ENCODE data around the gene TSC2.
A peak's percentile ranks its signal among the peaks of the same experiment; 100 is the strongest.
"Not testable (repeated sequence)": the region's sequence is repeated elsewhere in the genome, so short reads cannot be mapped to it uniquely, and the experiment has no call there.

TSC2 gene

DNA sequence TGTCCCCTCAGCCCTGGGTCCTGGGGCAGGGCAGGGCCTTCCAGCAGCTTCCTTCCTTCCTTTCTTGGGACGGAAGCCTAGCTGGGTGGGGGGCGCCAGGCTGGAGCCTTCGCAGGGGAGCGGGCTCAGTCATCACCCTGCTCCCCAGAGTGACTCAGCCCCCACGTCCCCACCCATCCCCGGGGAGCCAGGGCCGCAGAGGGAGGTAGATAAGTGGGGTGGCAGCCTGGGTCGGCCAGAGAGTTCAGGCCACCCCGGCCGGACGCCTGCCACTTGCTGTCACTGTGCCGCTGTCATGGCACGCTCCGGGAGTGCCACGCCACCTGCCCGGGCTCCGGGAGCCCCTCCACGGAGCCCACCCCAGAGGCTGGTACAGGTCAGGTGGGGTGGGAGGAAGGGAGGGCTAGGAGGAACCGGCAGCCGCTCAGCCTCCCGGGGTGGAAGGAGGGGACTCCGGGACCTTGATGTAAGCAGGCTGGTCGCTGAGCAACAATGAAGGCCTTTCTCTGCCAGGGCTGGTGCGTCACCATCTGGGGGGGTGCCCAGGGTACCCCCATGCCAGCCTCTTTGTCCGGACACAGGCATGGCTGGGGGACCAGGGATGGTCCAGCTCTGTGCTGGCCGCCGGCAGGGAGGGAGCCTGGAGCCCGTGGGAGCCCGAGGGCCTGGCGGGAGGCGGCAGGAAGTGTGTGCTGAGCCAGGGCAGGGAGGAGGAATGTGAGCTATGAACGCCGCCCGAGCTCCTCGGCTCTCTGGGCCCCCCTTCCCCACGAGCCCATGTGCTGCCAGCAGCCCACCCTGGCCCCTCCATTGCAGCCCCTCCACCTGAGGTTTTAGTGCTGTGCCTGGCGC is 14.5 kb upstream of the TSC2 start:
- peak overlapping the region; percentile 89 for H3K27ac ChIP-seq (ENCODE audit: low read depth, low read length, severe bottlenecking)
- peaks cover 46% of the 10 kb centered on the region for H3K36me3 ChIP-seq (ENCODE audit: control insufficient read depth, insufficient read depth, low read length)
- whole genome bisulfite sequencing, 2 experiments (ENCODE audit: insufficient coverage in 2 of 2), result 65 to 75% methylated on average over 16 to 17 of the region's 37 CpGs
- H3K4me3 ChIP-seq (ENCODE audit: extremely low read depth, insufficient read depth, low read length, poor library complexity, severe bottlenecking), result no peak overlapping the region
- H3K4me1 ChIP-seq (ENCODE audit: control insufficient read depth, insufficient read depth, low read length, poor library complexity, severe bottlenecking), result peaks cover 47% of the 10 kb centered on the region
- no peaks in the 10 kb centered on the region for H3K9me3 ChIP-seq (ENCODE audit: control insufficient read depth, low read length)

DNA sequence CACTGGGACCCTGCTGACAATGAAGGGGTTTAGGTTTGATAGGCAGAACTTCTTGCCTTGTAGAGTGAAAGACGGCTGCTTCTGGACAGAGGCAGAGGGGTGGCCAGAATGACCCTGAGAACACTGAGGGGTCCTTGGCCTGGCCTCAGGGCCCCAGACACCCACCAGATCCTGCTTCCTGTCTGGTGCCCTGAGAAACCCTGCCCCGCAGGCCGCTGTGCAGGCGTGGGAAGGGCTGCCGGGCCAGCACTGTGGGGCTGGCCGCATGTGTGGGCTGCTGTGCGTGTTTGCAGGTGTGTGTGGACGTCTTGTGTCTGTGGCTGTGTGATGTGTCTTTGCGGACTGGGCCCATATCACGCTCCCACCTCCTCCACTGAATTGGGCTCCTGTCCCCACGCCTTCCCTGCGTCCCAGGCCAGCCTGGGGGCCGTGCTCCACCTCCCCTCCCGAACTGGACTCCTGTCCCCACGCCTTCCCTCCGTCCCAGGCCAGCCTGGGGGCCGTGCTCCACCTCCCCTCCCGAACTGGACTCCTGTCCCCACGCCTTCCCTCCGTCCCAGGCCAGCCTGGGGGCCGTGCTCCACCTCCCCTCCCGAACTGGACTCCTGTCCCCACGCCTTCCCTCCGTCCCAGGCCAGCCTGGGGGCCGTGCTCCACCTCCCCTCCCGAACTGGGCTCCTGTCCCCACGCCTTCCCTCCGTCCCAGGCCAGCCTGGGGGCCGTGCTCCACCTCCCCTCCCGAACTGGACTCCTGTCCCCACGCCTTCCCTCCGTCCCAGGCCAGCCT is 13.7 kb upstream of the TSC2 start:
- not testable (repeated sequence) for H3K4me3 ChIP-seq (ENCODE audit: extremely low read depth, insufficient read depth, low read length, poor library complexity, severe bottlenecking); H3K9me3 ChIP-seq (ENCODE audit: control insufficient read depth, low read length)
- peaks cover 48% of the 10 kb centered on the region for H3K4me1 ChIP-seq (ENCODE audit: control insufficient read depth, insufficient read depth, low read length, poor library complexity, severe bottlenecking)
- H3K27ac ChIP-seq (ENCODE audit: low read depth, low read length, severe bottlenecking), result peak overlapping the region; percentile 89
- peaks cover 44% of the 10 kb centered on the region for H3K36me3 ChIP-seq (ENCODE audit: control insufficient read depth, insufficient read depth, low read length)
- WGBS, 2 experiments (ENCODE audit: insufficient coverage in 2 of 2), result 68 to 90% methylated on average over 1 to 4 of the region's 32 CpGs

- peak overlapping the region; percentile 5 for H3K27ac ChIP-seq (ENCODE audit: low read depth, low read length, severe bottlenecking)
- H3K36me3 ChIP-seq (ENCODE audit: control insufficient read depth, insufficient read depth, low read length), result peaks cover 41% of the 10 kb centered on the region
- WGBS, 2 experiments (ENCODE audit: insufficient coverage in 2 of 2), result 98% methylated on average over 8 of the region's 17 CpGs; no CpG with 5 or more reads in 1 of the 2 experiments
- H3K9me3 ChIP-seq (ENCODE audit: control insufficient read depth, low read length), result no peaks in the 10 kb centered on the region
- H3K4me1 ChIP-seq (ENCODE audit: control insufficient read depth, insufficient read depth, low read length, poor library complexity, severe bottlenecking), result peaks cover 56% of the 10 kb centered on the region
- no peak overlapping the region for H3K4me3 ChIP-seq (ENCODE audit: extremely low read depth, insufficient read depth, low read length, poor library complexity, severe bottlenecking)
Observed at GRCh38 chr16:2034696-2035430, 12.9 kb upstream of the TSC2 start.

- peaks cover 34% of the 10 kb centered on the region for H3K36me3 ChIP-seq (ENCODE audit: control insufficient read depth, insufficient read depth, low read length)
- 77 to 80% methylated on average over 31 to 34 of the region's 34 CpGs for WGBS, 2 experiments (ENCODE audit: insufficient coverage in 2 of 2)
- no peaks in the 10 kb centered on the region for H3K9me3 ChIP-seq (ENCODE audit: control insufficient read depth, low read length)
- H3K4me1 ChIP-seq (ENCODE audit: control insufficient read depth, insufficient read depth, low read length, poor library complexity, severe bottlenecking), result peaks cover 56% of the 10 kb centered on the region
- no peak overlapping the region for H3K4me3 ChIP-seq (ENCODE audit: extremely low read depth, insufficient read depth, low read length, poor library complexity, severe bottlenecking)
- H3K27ac ChIP-seq (ENCODE audit: low read depth, low read length, severe bottlenecking), result peak overlapping the region; percentile 54
Observed at GRCh38 chr16:2035431-2036199, 12.2 kb upstream of the TSC2 start.

DNA sequence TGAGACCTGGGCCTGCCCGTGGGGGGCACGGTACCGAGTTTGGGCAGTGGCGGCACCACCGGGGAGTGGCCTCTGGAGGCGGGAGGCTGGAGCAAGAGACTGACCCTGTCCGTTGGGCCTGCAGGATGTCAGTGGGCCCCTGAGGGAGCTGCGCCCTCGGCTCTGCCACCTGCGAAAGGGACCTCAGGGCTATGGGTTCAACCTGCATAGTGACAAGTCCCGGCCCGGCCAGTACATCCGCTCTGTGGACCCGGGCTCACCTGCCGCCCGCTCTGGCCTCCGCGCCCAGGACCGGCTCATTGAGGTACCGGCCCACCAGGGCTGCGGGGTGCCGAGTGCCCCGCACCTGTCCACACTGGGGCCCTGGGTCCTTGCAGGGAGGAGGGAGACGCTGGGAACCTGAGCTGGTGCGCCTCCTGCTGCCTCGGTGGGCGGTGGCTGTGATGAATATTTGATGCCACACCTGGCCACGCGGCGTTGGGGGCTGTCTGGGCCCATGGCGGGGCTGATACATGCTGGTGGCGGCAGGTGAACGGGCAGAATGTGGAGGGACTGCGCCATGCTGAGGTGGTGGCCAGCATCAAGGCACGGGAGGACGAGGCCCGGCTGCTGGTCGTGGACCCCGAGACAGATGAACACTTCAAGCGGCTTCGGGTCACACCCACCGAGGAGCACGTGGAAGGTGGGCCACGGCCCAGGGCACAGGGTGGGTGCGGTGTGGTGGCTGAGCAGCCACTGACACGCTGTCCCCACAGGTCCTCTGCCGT is 11.4 kb upstream of the TSC2 start:
- peaks cover 49% of the 10 kb centered on the region for H3K4me1 ChIP-seq (ENCODE audit: control insufficient read depth, insufficient read depth, low read length, poor library complexity, severe bottlenecking)
- no peak overlapping the region for H3K4me3 ChIP-seq (ENCODE audit: extremely low read depth, insufficient read depth, low read length, poor library complexity, severe bottlenecking)
- H3K27ac ChIP-seq (ENCODE audit: low read depth, low read length, severe bottlenecking), result peak overlapping the region; percentile 54
- H3K36me3 ChIP-seq (ENCODE audit: control insufficient read depth, insufficient read depth, low read length), result peaks cover 27% of the 10 kb centered on the region
- 96 to 98% methylated on average over 37 to 47 of the region's 47 CpGs for WGBS, 2 experiments (ENCODE audit: insufficient coverage in 2 of 2)
- no peaks in the 10 kb centered on the region for H3K9me3 ChIP-seq (ENCODE audit: control insufficient read depth, low read length)

GRCh38 chr16:2037115-2037514 is 10.7 kb upstream of the TSC2 start:
- Histone ChIP-seq H3K27ac (ENCODE audit: low read depth, low read length, severe bottlenecking) (no peak overlapping the region), H3K4me3 (ENCODE audit: extremely low read depth, insufficient read depth, low read length, poor library complexity, severe bottlenecking) (no peak overlapping the region), H3K4me1 (ENCODE audit: control insufficient read depth, insufficient read depth, low read length, poor library complexity, severe bottlenecking) (peaks cover 48% of the 10 kb centered on the region), H3K36me3 (ENCODE audit: control insufficient read depth, insufficient read depth, low read length) (peaks cover 27% of the 10 kb centered on the region), H3K9me3 (ENCODE audit: control insufficient read depth, low read length) (no peaks in the 10 kb centered on the region)
- WGBS, 2 experiments (ENCODE audit: insufficient coverage in 2 of 2), result 95 to 99% methylated on average over 9 to 14 of the region's 15 CpGs

DNA sequence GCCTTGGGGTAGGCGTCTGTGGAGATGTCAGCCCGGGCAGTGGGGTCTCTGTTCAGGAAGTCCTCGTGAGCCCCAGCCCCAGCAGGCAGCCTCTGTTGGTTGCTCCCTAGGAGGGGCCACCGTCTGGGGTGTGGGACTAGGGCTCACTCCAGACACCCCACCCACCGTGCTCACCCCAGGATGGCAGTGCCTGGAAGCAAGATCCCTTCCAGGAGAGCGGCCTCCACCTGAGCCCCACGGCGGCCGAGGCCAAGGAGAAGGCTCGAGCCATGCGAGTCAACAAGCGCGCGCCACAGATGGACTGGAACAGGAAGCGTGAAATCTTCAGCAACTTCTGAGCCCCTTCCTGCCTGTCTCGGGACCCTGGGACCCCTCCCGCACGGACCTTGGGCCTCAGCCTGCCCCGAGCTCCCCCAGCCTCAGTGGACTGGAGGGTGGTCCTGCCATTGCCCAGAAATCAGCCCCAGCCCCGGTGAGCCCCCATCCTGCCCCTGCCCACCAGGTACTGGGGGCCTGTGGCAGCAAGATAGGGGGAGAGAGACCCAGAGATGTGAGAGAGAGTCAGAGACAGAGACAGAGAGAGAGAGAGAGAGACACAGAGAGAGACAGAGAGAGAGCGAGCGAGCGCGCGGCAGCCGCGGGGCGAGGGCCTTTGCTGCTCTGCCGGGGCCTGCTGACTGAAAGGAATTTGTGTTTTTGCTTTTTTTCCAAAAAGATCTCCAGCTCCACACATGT is 10.0 kb upstream of the TSC2 start:
- Histone ChIP-seq H3K27ac (ENCODE audit: low read depth, low read length, severe bottlenecking) (no peak overlapping the region), H3K36me3 (ENCODE audit: control insufficient read depth, insufficient read depth, low read length) (peaks cover 27% of the 10 kb centered on the region), H3K4me3 (ENCODE audit: extremely low read depth, insufficient read depth, low read length, poor library complexity, severe bottlenecking) (no peak overlapping the region), H3K9me3 (ENCODE audit: control insufficient read depth, low read length) (no peaks in the 10 kb centered on the region), H3K4me1 (ENCODE audit: control insufficient read depth, insufficient read depth, low read length, poor library complexity, severe bottlenecking) (peaks cover 41% of the 10 kb centered on the region)
- WGBS, 2 experiments (ENCODE audit: insufficient coverage in 2 of 2), result 92 to 96% methylated on average over 17 to 24 of the region's 29 CpGs

- Histone ChIP-seq H3K9me3 (ENCODE audit: control insufficient read depth, low read length) (no peaks in the 10 kb centered on the region), H3K4me3 (ENCODE audit: extremely low read depth, insufficient read depth, low read length, poor library complexity, severe bottlenecking) (no peak overlapping the region), H3K4me1 (ENCODE audit: control insufficient read depth, insufficient read depth, low read length, poor library complexity, severe bottlenecking) (peaks cover 34% of the 10 kb centered on the region), H3K27ac (ENCODE audit: low read depth, low read length, severe bottlenecking) (no peak overlapping the region), H3K36me3 (ENCODE audit: control insufficient read depth, insufficient read depth, low read length) (peaks cover 27% of the 10 kb centered on the region)
- 91 to 94% methylated on average over 32 to 35 of the region's 41 CpGs for WGBS, 2 experiments (ENCODE audit: insufficient coverage in 2 of 2)
Observed at GRCh38 chr16:2038382-2039231, 9.2 kb upstream of the TSC2 start.

Data from mesodermal cell (in vitro differentiated cells).